Activated CD4-positive, alpha-beta T cell treated with anti-CD3 and anti-CD28 coated beads for 24 hours (primary cell): Measurements from ENCODE around the gene THUMPD3.

Experiments used
- DNase-seq, 2 donors: peaks; one replicate each; pipeline ENCODE4 v3.0.0-alpha.2; 2020; ENCODE audit warnings: low read depth in 2 of 2

THUMPD3 gene

GRCh38 chr3:9416139-9416780 is 53.4 kb downstream of the THUMPD3 start:
- DNase-seq: no peak

GRCh38 chr3:9420850-9421549 is 58.1 kb downstream of the THUMPD3 start:
- DNase-seq: no peak

- DNase-seq: no peak
These were observed 60.0 kb downstream of the THUMPD3 start for GRCh38 chr3:9422712-9423424.

DNA sequence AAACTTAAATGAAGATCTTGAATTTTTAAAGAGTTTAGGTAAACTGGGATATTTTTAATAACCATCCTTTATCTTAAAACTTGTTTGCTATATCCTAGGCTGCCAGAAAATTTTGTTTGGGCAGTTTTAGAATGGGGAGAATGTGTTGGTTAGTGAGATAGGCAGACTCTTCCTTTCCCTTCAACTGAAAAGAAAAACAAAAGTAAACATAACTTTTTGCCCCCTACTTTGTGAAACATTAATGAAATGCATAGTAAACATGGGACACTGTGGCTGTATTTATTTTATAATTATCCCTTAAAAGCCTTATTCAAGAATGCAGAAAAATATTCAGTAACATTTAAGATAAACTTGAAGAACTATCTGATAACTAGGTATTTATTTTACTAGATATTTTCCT is 65.6 kb downstream of the THUMPD3 start:
- no peak for DNase-seq

- DNase-seq: no peak
These were observed 67.9 kb downstream of the THUMPD3 start for GRCh38 chr3:9430733-9431132.

DNA sequence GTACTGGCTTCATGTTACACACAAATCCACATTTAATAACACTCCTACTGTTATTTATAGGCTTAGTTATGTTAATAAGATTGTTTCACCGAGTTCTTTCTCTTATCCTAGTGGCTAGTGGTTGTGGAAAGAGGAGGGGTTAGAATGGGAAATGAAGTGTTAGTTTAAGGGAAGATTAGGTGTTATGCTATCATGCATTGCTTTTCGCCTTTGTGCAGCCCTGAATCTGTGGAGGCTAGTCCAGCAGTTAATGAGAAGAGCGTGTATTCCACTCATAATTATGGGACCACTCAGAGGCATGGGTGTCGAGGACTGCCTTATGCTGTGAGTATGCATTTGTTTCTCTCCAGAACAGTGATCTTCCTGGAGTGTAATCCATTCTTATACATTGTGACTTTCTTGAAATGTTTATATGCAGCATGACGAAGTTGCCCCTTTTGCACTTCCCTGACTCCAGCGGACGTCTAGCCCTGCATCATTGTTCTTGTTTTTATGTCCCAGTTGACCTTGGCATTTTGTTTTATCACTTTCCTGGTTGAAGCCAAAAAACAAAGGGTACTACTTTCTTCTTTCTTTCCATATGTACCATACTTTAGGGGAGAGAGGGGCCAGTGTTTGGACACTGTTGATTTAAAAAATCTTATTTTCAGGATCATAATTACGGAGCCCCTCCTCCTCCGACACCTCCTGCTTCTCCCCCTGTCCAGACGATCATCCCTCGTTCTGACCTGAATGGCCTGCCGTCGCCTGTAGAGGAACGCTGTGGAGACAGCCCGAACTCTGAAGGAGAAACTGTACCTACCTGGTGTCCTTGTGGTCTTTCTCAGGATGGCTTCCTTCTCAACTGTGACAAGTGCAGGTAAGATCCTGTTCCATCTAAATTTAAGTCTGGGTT is 71.0 kb downstream of the THUMPD3 start:
- no peak for DNase-seq

- DNase-seq: no peak
These were observed 72.5 kb downstream of the THUMPD3 start for GRCh38 chr3:9435316-9435715.
